HEK293 (cell line): ENCODE measurements around the gene PROX1.

Source experiments
- CTCF ChIA-PET: fragments of 350-600 bp; formaldehyde crosslinking; extraction: SDS; loops from one replicate; lab custom pipeline; 2021; ENCODE audit warnings: antibody characterized with exemption; lab: Yijun Ruan, JAX
- POLR2A ChIA-PET: fragments of 300-600 bp; formaldehyde crosslinking; extraction: SDS; loops from one replicate; lab custom pipeline; 2020; ENCODE audit warnings: antibody characterized with exemption, inconsistent platforms; lab: Yijun Ruan, JAX
- H3K27ac ChIP-seq: fragments of 200-500 bp; sonication (Bioruptor generic); 2 replicates; pipeline ENCODE4 v1.5.1; 2014; ENCODE audit warnings: low read depth, low read length, control low read depth, inconsistent platforms; ENCODE audit errors: extremely low read depth
- H3K36me3 ChIP-seq, 2 experiments: fragments of 200-500 bp in 1 of 2; sonication (Bioruptor generic) in 1 of 2; 1 replicate in 1 of 2; 2 replicates in 1 of 2; pipeline ENCODE4 v1.5.1; 2014 to 2017; ENCODE audit warnings: inconsistent platforms in 2 of 2, low read length in 2 of 2; ENCODE audit not compliant: control insufficient read depth in 2 of 2, insufficient read depth in 1 of 2
- H3K4me1 ChIP-seq: fragments of 200-500 bp; sonication (Bioruptor generic); 2 replicates; pipeline ENCODE4 v1.5.1; 2014; ENCODE audit warnings: mild to moderate bottlenecking, low read length, inconsistent platforms; ENCODE audit not compliant: control insufficient read depth, insufficient read depth
- H3K4me3 ChIP-seq: 2 replicates; pipeline ENCODE4 v1.5.1; 2011; ENCODE audit warnings: low read depth, mild to moderate bottlenecking, control low read depth, low read length, moderate library complexity
- H3K9me3 ChIP-seq: fragments of 200-500 bp; sonication (Bioruptor generic); 2 replicates; pipeline ENCODE4 v1.5.1; 2014; ENCODE audit warnings: low read depth, low read length, inconsistent platforms; ENCODE audit not compliant: control insufficient read depth, insufficient read depth
- ATF2 ChIP-seq: fragments of 450-650 bp; formaldehyde crosslinking; IDR thresholded peaks from 2 replicates; pipeline ENCODE4 v1.5.1; 2016; ENCODE audit warnings: missing biosample characterization, missing genetic modification characterization, low read depth
- CTCF ChIP-seq: fragments of 450-650 bp; formaldehyde crosslinking; IDR thresholded peaks from 2 replicates; pipeline ENCODE4 v1.5.1; 2016; ENCODE audit warnings: missing biosample characterization, missing genetic modification characterization
- GLIS1 ChIP-seq: fragments of 450-650 bp; formaldehyde crosslinking; IDR thresholded peaks from 2 replicates; pipeline ENCODE4 v1.5.1; 2016; ENCODE audit warnings: missing biosample characterization, missing genetic modification characterization
- HIC1 ChIP-seq: fragments of 450-650 bp; formaldehyde crosslinking; IDR thresholded peaks from 2 replicates; pipeline ENCODE4 v1.5.1; 2016; ENCODE audit warnings: missing biosample characterization, missing genetic modification characterization
- KLF1 ChIP-seq: fragments of 450-650 bp; formaldehyde crosslinking; IDR thresholded peaks from 2 replicates; pipeline ENCODE4 v1.5.1; 2016; ENCODE audit warnings: missing biosample characterization, missing genetic modification characterization
- REST ChIP-seq: fragments of 450-650 bp; formaldehyde crosslinking; IDR thresholded peaks from 2 replicates; pipeline ENCODE4 v1.5.1; 2016; ENCODE audit warnings: missing biosample characterization, missing genetic modification characterization
- SCRT2 ChIP-seq: fragments of 450-650 bp; formaldehyde crosslinking; IDR thresholded peaks from 2 replicates; pipeline ENCODE4 v1.5.1; 2016; ENCODE audit warnings: missing biosample characterization, missing genetic modification characterization
- SP2 ChIP-seq: fragments of 450-650 bp; formaldehyde crosslinking; IDR thresholded peaks from 2 replicates; pipeline ENCODE4 v1.5.1; 2016; ENCODE audit warnings: missing biosample characterization, missing genetic modification characterization
- ZBTB11 ChIP-seq: fragments of 450-650 bp; formaldehyde crosslinking; conservative IDR thresholded peaks from 2 replicates; pipeline ENCODE4 v1.5.1; 2016; ENCODE audit warnings: low read depth, missing biosample characterization, missing genetic modification characterization
- ZNF114 ChIP-seq: fragments of 450-650 bp; formaldehyde crosslinking; IDR thresholded peaks from 2 replicates; pipeline ENCODE4 v1.5.0; 2017; ENCODE audit warnings: missing biosample characterization, missing genetic modification characterization
- ZNF138 ChIP-seq: fragments of 450-650 bp; formaldehyde crosslinking; IDR thresholded peaks from 2 replicates; pipeline ENCODE4 v1.5.1; 2016; ENCODE audit warnings: missing biosample characterization, missing genetic modification characterization, borderline replicate concordance
- ZNF175 ChIP-seq: fragments of 450-650 bp; formaldehyde crosslinking; IDR thresholded peaks from 2 replicates; pipeline ENCODE4 v1.5.1; 2016; ENCODE audit warnings: missing biosample characterization, missing genetic modification characterization
- ZNF18 ChIP-seq: fragments of 450-650 bp; formaldehyde crosslinking; IDR thresholded peaks from 2 replicates; pipeline ENCODE4 v1.5.1; 2016; ENCODE audit warnings: missing biosample characterization, missing genetic modification characterization
- ZNF23 ChIP-seq: fragments of 450-650 bp; formaldehyde crosslinking; IDR thresholded peaks from 2 replicates; pipeline ENCODE4 v1.5.1; 2016; ENCODE audit warnings: missing biosample characterization, missing genetic modification characterization, borderline replicate concordance
- ZNF324 ChIP-seq: fragments of 450-650 bp; formaldehyde crosslinking; IDR thresholded peaks from 2 replicates; pipeline ENCODE4 v1.5.1; 2016; ENCODE audit warnings: missing biosample characterization, missing genetic modification characterization
- ZNF571 ChIP-seq: fragments of 450-650 bp; formaldehyde crosslinking; IDR thresholded peaks from 2 replicates; pipeline ENCODE4 v1.5.0; 2017; ENCODE audit warnings: missing biosample characterization, missing genetic modification characterization
- ZNF585B ChIP-seq: fragments of 450-650 bp; formaldehyde crosslinking; IDR thresholded peaks from 2 replicates; pipeline ENCODE4 v1.5.1; 2016; ENCODE audit warnings: missing biosample characterization, missing genetic modification characterization
- ZNF664 ChIP-seq: fragments of 450-650 bp; formaldehyde crosslinking; IDR thresholded peaks from 2 replicates; pipeline ENCODE4 v1.5.1; 2016; ENCODE audit warnings: missing biosample characterization, missing genetic modification characterization
- ZNF670 ChIP-seq: fragments of 450-650 bp; formaldehyde crosslinking; IDR thresholded peaks from 2 replicates; pipeline ENCODE4 v1.5.1; 2016; ENCODE audit warnings: missing biosample characterization, missing genetic modification characterization, low read depth
- ZNF701 ChIP-seq: fragments of 450-650 bp; formaldehyde crosslinking; IDR thresholded peaks from 2 replicates; pipeline ENCODE4 v1.5.1; 2016; ENCODE audit warnings: missing biosample characterization, missing genetic modification characterization
- ZNF768 ChIP-seq: fragments of 450-650 bp; formaldehyde crosslinking; IDR thresholded peaks from 2 replicates; pipeline ENCODE4 v1.5.1; 2018; ENCODE audit warnings: missing biosample characterization, mild to moderate bottlenecking, missing genetic modification characterization
- ZSCAN30 ChIP-seq: fragments of 450-650 bp; IDR thresholded peaks from 2 replicates; pipeline ENCODE4 v1.5.1; 2018; ENCODE audit warnings: missing biosample characterization, mild to moderate bottlenecking, missing genetic modification characterization, moderate library complexity

PROX1 gene

GRCh38 chr1:214029796-214030195, 42.0 kb downstream of the PROX1 start:
- ChIA-PET POLR2A (no interaction called here), CTCF (no interaction called here)
- Histone ChIP-seq H3K4me3 (no peak overlapping the region), H3K4me1 (no peaks in the 10 kb centered on the region), H3K9me3 (no peaks in the 10 kb centered on the region), H3K27ac (no peak overlapping the region), H3K36me3 (no peaks in the 10 kb centered on the region)
- TF ChIP-seq HIC1 (tag by site-specific recombination) (no peak), GLIS1 (tag by site-specific recombination) (no peak), SCRT2 (no peak), ZSCAN30 (tag by site-specific recombination) (no peak), ZNF114 (tag by site-specific recombination) (no peak), KLF1 (tag by site-specific recombination) (no peak), ZNF23 (tag by site-specific recombination) (no peak), SP2 (no peak), ZNF670 (tag by site-specific recombination) (no peak), CTCF (tag by site-specific recombination) (no peak), ZNF324 (no peak), ZNF571 (tag by site-specific recombination) (no peak), ZNF768 (tag by site-specific recombination) (no peak), ZNF18 (no peak), ZNF138 (tag by site-specific recombination) (no peak)
- TF ChIP-seq, all 188 proteins: peak for 0

GRCh38 chr1:214031267-214031650, 43.5 kb downstream of the PROX1 start:
- CTCF ChIA-PET = no interaction called here
- Histone ChIP-seq H3K9me3 (no peaks in the 10 kb centered on the region), H3K4me1 (no peaks in the 10 kb centered on the region), H3K27ac (no peak overlapping the region), H3K4me3 (no peak overlapping the region), H3K36me3 (peaks cover 0 to 7% of the 10 kb centered on the region in 2 experiments; a peak in 1 of 3 replicates)
- POLR2A ChIA-PET = no interaction called here
- TF ChIP-seq ZNF701 (tag by site-specific recombination) = no peak
- TF ChIP-seq ZNF175 = no peak
- TF ChIP-seq ZNF585B = no peak
- no peak for TF ChIP-seq ZBTB11 (tag by site-specific recombination)
- TF ChIP-seq REST (tag by site-specific recombination) = no peak
- no peak for TF ChIP-seq ZNF664 (tag by site-specific recombination)
- TF ChIP-seq ATF2 = no peak
